ENCODE data around the gene GFRA1.

- TF ChIP-seq CTCF (IDR thresholded peaks at IDR 0.05; ENCODE audit: extremely low read depth in 1 of 2, insufficient read depth in 1 of 2, low read depth in 1 of 2, low read length in 2 of 2): no peak
- no peak for TF ChIP-seq EZH2 (IDR thresholded peaks at IDR 0.05; ENCODE audit: borderline replicate concordance, low read depth, low read length, severe bottlenecking)
These were observed 190.8 kb downstream of the GFRA1 start for GRCh38 chr10:116082206-116082605.
